K562 (cell line): ENCODE data around the gene CDK14. TPM values are rescaled to one million over a fixed set of nuclear protein-coding genes. Genes with fewer than 3 reads are reported as not detected.

Experiments
- ATAC-seq: fragments of 200-7000 bp; cut with Tn5 transposase; 3 replicates; pipeline ENCODE4 v1.9.1; 2020; ENCODE audit warnings: moderate library complexity
- BruUV-seq: library from RNA; stranded (reverse); fragments of 400-500 nt; replicated peaks from 2 replicates; lab custom pipeline; 2021; lab: Mats Ljungman, UMichigan
- CTCF ChIA-PET: fragments of 300-600 bp; formaldehyde crosslinking; extraction: SDS; loops from one replicate; lab custom pipeline; 2021; ENCODE audit warnings: low intra/inter-chr PET ratio; lab: Yijun Ruan, JAX
- POLR2A ChIA-PET: fragments of 300-600, 350-650 bp; sonication (Branson Sonifier 250); formaldehyde crosslinking; extraction: SDS; loops from one replicate; lab custom pipeline; 2021; ENCODE audit warnings: antibody characterized with exemption, inconsistent platforms; lab: Yijun Ruan, JAX
- DNase-seq, 4 experiments: peaks; one replicate each; pipeline versions ENCODE4 v3.0.0 to v3.0.0-alpha.2; 2011 to 2018; ENCODE audit warnings: low spot score in 3 of 4, mixed read lengths in 3 of 4; ENCODE audit errors: extremely low read depth in 1 of 4
- FAIRE-seq: peaks from 2 replicates; lab custom pipeline; 2011; peaks lifted over from hg19 to GRCh38; lab: Jason Lieb, UNC
- H2AFZ ChIP-seq: 2 replicates; pipeline ENCODE4 v1.6.0; 2011; ENCODE audit warnings: low read depth, low read length, control low read depth, inconsistent platforms
- H3K27ac ChIP-seq: fragments of 200-600 bp; 3 replicates; pipeline ENCODE4 v1.8.0; 2011; ENCODE audit warnings: low read depth, mild to moderate bottlenecking, control low read depth, inconsistent platforms, low read length, moderate library complexity, mixed read lengths; ENCODE audit errors: extremely low read depth
- H3K27me3 ChIP-seq, 2 experiments: fragments of 300-600 bp in 1 of 2; 2 replicates in 1 of 2; 3 replicates in 1 of 2; pipeline versions ENCODE4 v1.6.0 to v1.8.0; 2011; ENCODE audit warnings: inconsistent platforms in 2 of 2, low read length in 2 of 2, mild to moderate bottlenecking in 1 of 2, mixed read lengths in 1 of 2, moderate library complexity in 1 of 2; ENCODE audit not compliant: control insufficient read depth in 2 of 2, insufficient read depth in 2 of 2
- H3K36me3 ChIP-seq: fragments of 300-600 bp; 3 replicates; pipeline ENCODE4 v1.8.0; 2011; ENCODE audit warnings: mild to moderate bottlenecking, low read length, inconsistent platforms; ENCODE audit not compliant: control insufficient read depth, insufficient read depth
- H3K4me1 ChIP-seq, 2 experiments: fragments of 200-600 bp in 1 of 2; replicated peaks in 1 of 2; 2 replicates in 1 of 2; 3 replicates in 1 of 2; pipeline versions ENCODE4 v1.5.1 to v1.8.0; 2011; ENCODE audit warnings: inconsistent platforms in 2 of 2, low read length in 2 of 2, mild to moderate bottlenecking in 1 of 2, mixed read lengths in 1 of 2, moderate library complexity in 1 of 2; ENCODE audit not compliant: control insufficient read depth in 2 of 2, insufficient read depth in 2 of 2
- H3K4me2 ChIP-seq: 2 replicates; pipeline ENCODE4 v1.6.1; 2011; ENCODE audit warnings: low read length, control low read depth, inconsistent platforms, mixed read lengths; ENCODE audit not compliant: insufficient read depth
- H3K4me3 ChIP-seq: fragments of 200-600 bp; sonication (generic), shearing (Covaris generic); 2 replicates; pipeline ENCODE4 v1.5.1; 2016; ENCODE audit warnings: control low read depth, inconsistent platforms
- H3K79me2 ChIP-seq: fragments of 200-600 bp; 3 replicates; pipeline ENCODE4 v1.8.0; 2011; ENCODE audit warnings: low read length, inconsistent platforms; ENCODE audit not compliant: control insufficient read depth, insufficient read depth
- H3K9ac ChIP-seq, 2 experiments: 2 replicates each; pipeline versions ENCODE4 v1.6.0 to v1.6.1; 2011; ENCODE audit warnings: low read depth in 2 of 2, low read length in 2 of 2, control low read depth in 1 of 2, inconsistent platforms in 1 of 2, mild to moderate bottlenecking in 1 of 2, mixed read lengths in 1 of 2; ENCODE audit not compliant: insufficient read depth in 1 of 2
- H3K9me1 ChIP-seq: one replicate; pipeline ENCODE4 v1.6.0; 2011; ENCODE audit warnings: inconsistent platforms, mild to moderate bottlenecking, low read length, moderate library complexity; ENCODE audit not compliant: control insufficient read depth, insufficient read depth
- H3K9me3 ChIP-seq: replicated peaks from 2 replicates; pipeline ENCODE4 v1.5.1; 2011; ENCODE audit warnings: low read depth, low read length, inconsistent platforms; ENCODE audit not compliant: control insufficient read depth, insufficient read depth
- H4K20me1 ChIP-seq: replicated peaks from 2 replicates; pipeline ENCODE4 v1.6.1; 2011; ENCODE audit warnings: low read length, inconsistent platforms, mixed read lengths; ENCODE audit not compliant: control insufficient read depth, insufficient read depth
- ARHGAP35 ChIP-seq: fragments of 450-650 bp; IDR thresholded peaks from 2 replicates; pipeline ENCODE4 v1.6.1; 2018; ENCODE audit not compliant: partially characterized antibody
- BRF1 ChIP-seq: IDR thresholded peaks from 3 replicates; pipeline ENCODE4 v1.6.1; 2011; ENCODE audit warnings: borderline replicate concordance, mild to moderate bottlenecking; ENCODE audit not compliant: insufficient read length; ENCODE audit errors: extremely low read depth
- EP300 ChIP-seq: IDR thresholded peaks from 2 replicates; pipeline ENCODE4 v1.6.1; 2012; ENCODE audit warnings: low read length, improper control_type of control experiment
- IRF2 ChIP-seq: sonication (generic); formaldehyde crosslinking; IDR thresholded peaks from 2 replicates; pipeline ENCODE4 v1.8.1; 2022; ENCODE audit warnings: mild to moderate bottlenecking, missing genetic modification reagents
- RBM34 ChIP-seq: fragments of 200-400 bp; formaldehyde crosslinking; IDR thresholded peaks from 2 replicates; pipeline ENCODE4 v1.6.1; 2018; ENCODE audit warnings: low read length, borderline replicate concordance; ENCODE audit not compliant: insufficient read depth
- RHOXF2B ChIP-seq: fragments of 250-450 bp; sonication (Bioruptor Pico); conservative IDR thresholded peaks from 2 replicates; pipeline ENCODE4 v1.5.1; 2021
- TBL1XR1 ChIP-seq, 2 experiments: IDR thresholded peaks; 2 replicates each; pipeline ENCODE4 v1.6.1; 2012; ENCODE audit warnings: improper control_type of control experiment in 2 of 2, low read length in 2 of 2, mild to moderate bottlenecking in 1 of 2
- TCF7L2 ChIP-seq: fragments of 150-350 bp; IDR thresholded peaks from 2 replicates; pipeline ENCODE4 v1.6.1; 2016; ENCODE audit warnings: low read depth, mild to moderate bottlenecking, low read length, moderate library complexity
- TRIM25 ChIP-seq: fragments of 450-650 bp; IDR thresholded peaks from 2 replicates; pipeline ENCODE4 v1.7.0; 2016; ENCODE audit warnings: borderline replicate concordance
- ZBTB17 ChIP-seq: fragments of 450-650 bp; formaldehyde crosslinking; IDR thresholded peaks from 2 replicates; pipeline ENCODE4 v1.4.0; 2020; ENCODE audit warnings: mild to moderate bottlenecking
- ZNF133 ChIP-seq: fragments of 250-450 bp; sonication (Bioruptor Pico); IDR thresholded peaks from 2 replicates; pipeline ENCODE4 v1.4.0; 2020; ENCODE audit warnings: mild to moderate bottlenecking
- ZNF408 ChIP-seq: fragments of 250-450 bp; sonication (Bioruptor Pico); IDR thresholded peaks from 2 replicates; pipeline ENCODE4 v1.4.0; 2020; ENCODE audit warnings: low read depth, mild to moderate bottlenecking, moderate library complexity
- ZNF655 ChIP-seq: fragments of 250-450 bp; sonication (Bioruptor Pico); IDR thresholded peaks from 2 replicates; pipeline ENCODE4 v1.5.0; 2021
- WGBS: fragments of 100-300 bp; shearing (Covaris generic); methylation state at CpG from one replicate; pipeline ENCODE4 v1.1.6; 2016; ENCODE audit warnings: low coverage, mixed read lengths; ENCODE audit not compliant: insufficient coverage; ENCODE audit errors: missing lambda C conversion rate; 5-methylcytosine and 5-hydroxymethylcytosine counted together
- in situ Hi-C: fragments of 300-500 bp; cut with MboI; formaldehyde crosslinking; loops from 4 replicates; pipeline ENCODE4 v1.15.0; 2018; ENCODE audit warnings: inconsistent platforms, mixed read lengths
- intact Hi-C: fragments of 100-400 bp; cut with micrococcal nuclease; formaldehyde crosslinking; loops from 2 replicates; pipeline ENCODE4 v1.14.2; 2022
- polyA plus RNA-seq, 8 experiments: library from polyadenylated mRNA; depleted of rRNA in 4 of 8; stranded (reverse) in 5 of 8; unstranded in 3 of 8; fragments of >200 nt; fragmentation: Nextera tagmentation in 2 of 8; fragmentation: Illumina TruSeq in 1 of 8; extraction: Ambion mirVana in 2 of 8; extraction: Trizol in 1 of 8; gene quantifications; 2 replicates each; pipeline versions ENCODE4 v1.2.1 to v1.2.3, GENCODE V29; 2011 to 2014; ENCODE audit warnings: inconsistent platforms in 1 of 8, missing spikeins in 1 of 8
- total RNA-seq, 7 experiments: library from RNA; depleted of rRNA in 6 of 7; stranded (reverse); fragments of >200 nt in 6 of 7; fragmentation: Illumina TruSeq in 2 of 7; extraction: Trizol in 2 of 7; gene quantifications; 2 replicates each; pipeline versions ENCODE4 v1.2.1 to v1.2.3, GENCODE V29; 2011 to 2021; ENCODE audit warnings: low replicate concordance in 1 of 7
- TF ChIP-seq, protein P1 (sequence below): fragments of 450-650 bp; formaldehyde crosslinking; IDR thresholded peaks from 2 replicates; pipeline ENCODE4 v1.4.0; 2022; ENCODE audit warnings: missing genetic modification characterization
- TF ChIP-seq, protein P2 (sequence below): IDR thresholded peaks from 2 replicates; pipeline ENCODE4 v1.6.1; 2014; ENCODE audit warnings: antibody characterized with exemption
- TF ChIP-seq, protein P3 (sequence below): fragments of 250-450 bp; sonication (Bioruptor Pico); IDR thresholded peaks from 2 replicates; pipeline ENCODE4 v1.8.0; 2021; ENCODE audit warnings: moderate library complexity, mild to moderate bottlenecking, inconsistent platforms

CDK14 gene
- total and polyA plus RNA-seq, 9 of the 15 experiments (the other 6 are each of a cell fraction or from before 2014, with no cell fraction given), result 0.03 to 0.91 (median 0.16) TPM

DNA sequence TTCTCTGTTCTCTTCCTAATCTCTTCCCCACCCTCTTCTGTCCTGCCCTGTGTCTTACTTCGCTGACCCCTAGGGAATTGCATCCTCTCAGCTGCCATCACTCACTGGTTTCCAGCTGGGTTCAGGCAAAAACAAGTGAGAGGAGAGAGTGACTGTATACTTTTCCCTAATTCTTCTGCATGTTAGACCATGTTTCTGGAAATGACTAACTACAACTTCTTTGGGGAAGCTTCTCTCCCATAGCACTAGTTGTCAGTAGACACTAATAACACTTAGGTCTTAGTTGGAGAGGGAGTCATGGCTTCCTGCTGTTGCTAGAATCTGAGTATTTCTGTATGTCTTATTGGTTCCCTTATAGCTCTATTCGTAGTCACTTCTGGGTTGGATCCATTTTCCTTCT is 369.1 kb downstream of the CDK14 start:
- Histone ChIP-seq H3K79me2 (no peaks in the 10 kb centered on the region), H3K4me2 (no peak overlapping the region), H3K27ac (no peak overlapping the region), H3K27me3 (no peaks in the 10 kb centered on the region), H3K4me1 (no peaks in the 10 kb centered on the region), H3K9me1 (no peaks in the 10 kb centered on the region), H3K36me3 (no peaks in the 10 kb centered on the region), H4K20me1 (no peaks in the 10 kb centered on the region), H3K9me3 (no peaks in the 10 kb centered on the region), H3K4me3 (no peak overlapping the region), H3K9ac (no peak overlapping the region), H2AFZ (no peak overlapping the region)
- no peak for FAIRE-seq
- WGBS, result 0% methylated on average over 2 of the region's 2 CpGs
- no peak for ATAC-seq
- BruUV-seq, result no TSS peak
- CTCF ChIA-PET, result no interaction called here
- in situ Hi-C loops, result no loop called here
- DNase-seq, result no peak
- intact Hi-C loops, result no loop called here
- POLR2A ChIA-PET, result interaction anchor here (0.5 kb wide), 1 partner anchor 166 kb away, joined by 3 read pairs; no protein-coding TSS in a partner anchor
- no peak for TF ChIP-seq RHOXF2B (CRISPR knock-in tag)
- no peak for TF ChIP-seq TBL1XR1 (IDR thresholded peaks at IDR 0.05; ENCODE audit: low read length in 2 of 2)
- TF ChIP-seq, protein P1, sequence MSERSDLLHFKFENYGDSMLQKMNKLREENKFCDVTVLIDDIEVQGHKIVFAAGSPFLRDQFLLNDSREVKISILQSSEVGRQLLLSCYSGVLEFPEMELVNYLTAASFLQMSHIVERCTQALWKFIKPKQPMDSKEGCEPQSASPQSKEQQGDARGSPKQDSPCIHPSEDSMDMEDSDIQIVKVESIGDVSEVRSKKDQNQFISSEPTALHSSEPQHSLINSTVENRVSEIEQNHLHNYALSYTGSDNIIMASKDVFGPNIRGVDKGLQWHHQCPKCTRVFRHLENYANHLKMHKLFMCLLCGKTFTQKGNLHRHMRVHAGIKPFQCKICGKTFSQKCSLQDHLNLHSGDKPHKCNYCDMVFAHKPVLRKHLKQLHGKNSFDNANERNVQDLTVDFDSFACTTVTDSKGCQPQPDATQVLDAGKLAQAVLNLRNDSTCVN (CRISPR knock-in tag), result no peak
- TF ChIP-seq TRIM25, result no peak
- TF ChIP-seq TCF7L2, result no peak
- TF ChIP-seq ZNF133 (CRISPR knock-in tag), result no peak
- TF ChIP-seq, protein P2, sequence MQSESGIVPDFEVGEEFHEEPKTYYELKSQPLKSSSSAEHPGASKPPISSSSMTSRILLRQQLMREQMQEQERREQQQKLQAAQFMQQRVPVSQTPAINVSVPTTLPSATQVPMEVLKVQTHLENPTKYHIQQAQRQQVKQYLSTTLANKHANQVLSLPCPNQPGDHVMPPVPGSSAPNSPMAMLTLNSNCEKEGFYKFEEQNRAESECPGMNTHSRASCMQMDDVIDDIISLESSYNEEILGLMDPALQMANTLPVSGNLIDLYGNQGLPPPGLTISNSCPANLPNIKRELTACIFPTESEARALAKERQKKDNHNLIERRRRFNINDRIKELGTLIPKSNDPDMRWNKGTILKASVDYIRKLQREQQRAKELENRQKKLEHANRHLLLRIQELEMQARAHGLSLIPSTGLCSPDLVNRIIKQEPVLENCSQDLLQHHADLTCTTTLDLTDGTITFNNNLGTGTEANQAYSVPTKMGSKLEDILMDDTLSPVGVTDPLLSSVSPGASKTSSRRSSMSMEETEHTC, result no peak
- no peak for TF ChIP-seq ZNF408 (CRISPR knock-in tag)
- no peak for TF ChIP-seq ZBTB17
- TF ChIP-seq, protein P3, sequence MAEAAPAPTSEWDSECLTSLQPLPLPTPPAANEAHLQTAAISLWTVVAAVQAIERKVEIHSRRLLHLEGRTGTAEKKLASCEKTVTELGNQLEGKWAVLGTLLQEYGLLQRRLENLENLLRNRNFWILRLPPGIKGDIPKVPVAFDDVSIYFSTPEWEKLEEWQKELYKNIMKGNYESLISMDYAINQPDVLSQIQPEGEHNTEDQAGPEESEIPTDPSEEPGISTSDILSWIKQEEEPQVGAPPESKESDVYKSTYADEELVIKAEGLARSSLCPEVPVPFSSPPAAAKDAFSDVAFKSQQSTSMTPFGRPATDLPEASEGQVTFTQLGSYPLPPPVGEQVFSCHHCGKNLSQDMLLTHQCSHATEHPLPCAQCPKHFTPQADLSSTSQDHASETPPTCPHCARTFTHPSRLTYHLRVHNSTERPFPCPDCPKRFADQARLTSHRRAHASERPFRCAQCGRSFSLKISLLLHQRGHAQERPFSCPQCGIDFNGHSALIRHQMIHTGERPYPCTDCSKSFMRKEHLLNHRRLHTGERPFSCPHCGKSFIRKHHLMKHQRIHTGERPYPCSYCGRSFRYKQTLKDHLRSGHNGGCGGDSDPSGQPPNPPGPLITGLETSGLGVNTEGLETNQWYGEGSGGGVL (CRISPR knock-in tag), result no peak
- TF ChIP-seq EP300, result no peak
- TF ChIP-seq IRF2 (CRISPR knock-in tag), result no peak
- TF ChIP-seq ZNF655 (CRISPR knock-in tag), result no peak
- TF ChIP-seq BRF1, result no peak
- TF ChIP-seq RBM34, result no peak
- no peak for TF ChIP-seq ARHGAP35
